ENCODE results near the gene CTXND1. TPM values are rescaled to one million over a fixed set of nuclear protein-coding genes. Genes with fewer than 3 reads are reported as not detected.
A peak's percentile ranks its signal among the peaks of the same experiment; 100 is the strongest.

Gene CTXND1
- total and polyA plus RNA-seq, 4 donors = 5.0 to 23.3 (median 12.3) TPM

DNA sequence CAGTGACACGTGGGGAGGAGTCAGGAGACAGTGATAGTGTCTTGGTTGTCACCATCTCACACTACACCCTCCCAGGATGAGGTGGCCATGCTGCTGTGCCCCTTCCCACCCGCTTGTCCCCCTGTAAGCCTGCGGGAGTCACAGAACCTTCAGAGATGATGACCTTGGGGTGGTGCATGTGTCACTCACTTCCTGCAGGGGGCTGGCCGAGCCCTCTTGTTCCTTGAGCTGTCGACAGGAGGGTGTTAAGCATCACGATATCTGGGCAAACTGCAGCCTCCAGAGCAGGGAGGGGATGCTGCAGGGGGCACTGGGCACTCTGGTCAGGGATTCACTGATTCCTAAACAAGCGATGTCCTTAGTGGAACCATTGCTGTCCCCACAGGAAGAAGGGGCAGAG lies 71.5 kb downstream of the CTXND1 start:
- Histone ChIP-seq H3K4me1 (ENCODE audit: control insufficient read depth, insufficient read depth, low read length) (peaks cover 10% of the 10 kb centered on the region), H3K4me3 (ENCODE audit: low read depth, low read length) (no peak overlapping the region), H3K27me3 (ENCODE audit: control insufficient read depth, insufficient read depth, low read length) (no peaks in the 10 kb centered on the region), H3K9me3 (ENCODE audit: control insufficient read depth, insufficient read depth, low read length) (no peaks in the 10 kb centered on the region), H3K27ac (ENCODE audit: low read depth, low read length) (no peak overlapping the region), H3K36me3 (ENCODE audit: control insufficient read depth, insufficient read depth, low read length) (peaks cover 29% of the 10 kb centered on the region)
- no peak for DNase-seq (ENCODE audit: low read depth in 4 of 6, low spot score in 6 of 6)
- 74% methylated on average over 6 of the region's 7 CpGs for WGBS (ENCODE audit: insufficient coverage)

DNA sequence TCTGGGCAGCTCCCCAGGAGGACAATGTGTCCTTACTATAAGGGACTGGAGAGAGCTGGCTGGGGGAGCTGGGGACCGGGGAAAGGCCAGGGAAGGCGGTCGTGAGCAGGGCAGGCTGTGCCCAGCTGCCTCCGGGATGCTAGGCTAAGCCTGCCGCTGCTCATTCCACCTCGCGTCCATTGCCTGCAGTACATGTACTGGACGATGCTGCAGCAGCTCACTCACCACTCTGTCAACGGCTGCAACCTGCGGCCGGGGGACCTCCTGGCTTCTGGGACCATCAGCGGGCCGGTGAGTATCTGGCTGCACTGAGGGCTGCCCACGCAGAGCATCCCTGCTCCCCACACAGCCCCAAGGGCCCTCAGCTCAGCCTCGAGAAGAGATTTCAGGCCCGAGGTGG lies 72.1 kb downstream of the CTXND1 start:
- no peak for DNase-seq (ENCODE audit: low read depth in 4 of 6, low spot score in 6 of 6)
- H3K36me3 ChIP-seq (ENCODE audit: control insufficient read depth, insufficient read depth, low read length) = peaks cover 34% of the 10 kb centered on the region
- peaks cover 10% of the 10 kb centered on the region for H3K4me1 ChIP-seq (ENCODE audit: control insufficient read depth, insufficient read depth, low read length)

GRCh38 chr15:80179025-80179759 lies 72.8 kb downstream of the CTXND1 start:
- H3K27ac ChIP-seq (ENCODE audit: low read depth, low read length) = no peak overlapping the region
- no peak overlapping the region for H3K4me3 ChIP-seq (ENCODE audit: low read depth, low read length)
- peaks cover 10% of the 10 kb centered on the region for H3K4me1 ChIP-seq (ENCODE audit: control insufficient read depth, insufficient read depth, low read length)
- peaks cover 40% of the 10 kb centered on the region for H3K36me3 ChIP-seq (ENCODE audit: control insufficient read depth, insufficient read depth, low read length)
- 94% methylated on average over 14 of the region's 17 CpGs for WGBS (ENCODE audit: insufficient coverage)
- no peaks in the 10 kb centered on the region for H3K27me3 ChIP-seq (ENCODE audit: control insufficient read depth, insufficient read depth, low read length)
- no peak for DNase-seq (ENCODE audit: low read depth in 4 of 6, low spot score in 6 of 6)
- H3K9me3 ChIP-seq (ENCODE audit: control insufficient read depth, insufficient read depth, low read length) = no peaks in the 10 kb centered on the region

More for the DNA sequence above, 72.1 kb downstream of the CTXND1 start:
- H3K9me3 ChIP-seq (ENCODE audit: control insufficient read depth, insufficient read depth, low read length) = no peaks in the 10 kb centered on the region
- no peak overlapping the region for H3K27ac ChIP-seq (ENCODE audit: low read depth, low read length)
- no peaks in the 10 kb centered on the region for H3K27me3 ChIP-seq (ENCODE audit: control insufficient read depth, insufficient read depth, low read length)
- no peak overlapping the region for H3K4me3 ChIP-seq (ENCODE audit: low read depth, low read length)
- WGBS (ENCODE audit: insufficient coverage) = 83% methylated on average over 13 of the region's 16 CpGs

GRCh38 chr15:80177156-80177555 lies 74.9 kb downstream of the CTXND1 start:
- H3K27me3 ChIP-seq (ENCODE audit: control insufficient read depth, insufficient read depth, low read length) = no peaks in the 10 kb centered on the region
- 100% methylated on average over 1 of the region's 2 CpGs for WGBS (ENCODE audit: insufficient coverage)
- no peak for DNase-seq (ENCODE audit: low read depth in 4 of 6, low spot score in 6 of 6)

GRCh38 chr15:80176443-80176842 lies 75.6 kb downstream of the CTXND1 start:
- WGBS (ENCODE audit: insufficient coverage) = 80% methylated on average over 6 of the region's 6 CpGs
- Histone ChIP-seq H3K4me1 (ENCODE audit: control insufficient read depth, insufficient read depth, low read length) (peaks cover 7% of the 10 kb centered on the region), H3K36me3 (ENCODE audit: control insufficient read depth, insufficient read depth, low read length) (peaks cover 55% of the 10 kb centered on the region), H3K9me3 (ENCODE audit: control insufficient read depth, insufficient read depth, low read length) (no peaks in the 10 kb centered on the region), H3K4me3 (ENCODE audit: low read depth, low read length) (no peak overlapping the region), H3K27ac (ENCODE audit: low read depth, low read length) (no peak overlapping the region), H3K27me3 (ENCODE audit: control insufficient read depth, insufficient read depth, low read length) (no peaks in the 10 kb centered on the region)
- DNase-seq (ENCODE audit: low read depth in 4 of 6, low spot score in 6 of 6) = no peak

More at GRCh38 chr15:80177156-80177555, 74.9 kb downstream of the CTXND1 start:
- H3K27ac ChIP-seq (ENCODE audit: low read depth, low read length) = no peak overlapping the region
- peaks cover 7% of the 10 kb centered on the region for H3K4me1 ChIP-seq (ENCODE audit: control insufficient read depth, insufficient read depth, low read length)
- H3K4me3 ChIP-seq (ENCODE audit: low read depth, low read length) = no peak overlapping the region
- H3K9me3 ChIP-seq (ENCODE audit: control insufficient read depth, insufficient read depth, low read length) = no peaks in the 10 kb centered on the region
- peaks cover 50% of the 10 kb centered on the region for H3K36me3 ChIP-seq (ENCODE audit: control insufficient read depth, insufficient read depth, low read length)

GRCh38 chr15:80175436-80175835 lies 76.6 kb downstream of the CTXND1 start:
- Histone ChIP-seq H3K9me3 (ENCODE audit: control insufficient read depth, insufficient read depth, low read length) (no peaks in the 10 kb centered on the region), H3K4me3 (ENCODE audit: low read depth, low read length) (no peak overlapping the region), H3K27ac (ENCODE audit: low read depth, low read length) (no peak overlapping the region), H3K36me3 (ENCODE audit: control insufficient read depth, insufficient read depth, low read length) (peaks cover 49% of the 10 kb centered on the region), H3K4me1 (ENCODE audit: control insufficient read depth, insufficient read depth, low read length) (peaks cover 7% of the 10 kb centered on the region), H3K27me3 (ENCODE audit: control insufficient read depth, insufficient read depth, low read length) (no peaks in the 10 kb centered on the region)
- no peak for DNase-seq (ENCODE audit: low read depth in 4 of 6, low spot score in 6 of 6)
- 86% methylated on average over 9 of the region's 9 CpGs for WGBS (ENCODE audit: insufficient coverage)

- 86% methylated on average over 11 of the region's 11 CpGs for WGBS (ENCODE audit: insufficient coverage)
- no peak for DNase-seq (ENCODE audit: low read depth in 4 of 6, low spot score in 6 of 6)
- H3K36me3 ChIP-seq (ENCODE audit: control insufficient read depth, insufficient read depth, low read length) = peaks cover 37% of the 10 kb centered on the region
- peaks cover 7% of the 10 kb centered on the region for H3K4me1 ChIP-seq (ENCODE audit: control insufficient read depth, insufficient read depth, low read length)
- H3K27me3 ChIP-seq (ENCODE audit: control insufficient read depth, insufficient read depth, low read length) = no peaks in the 10 kb centered on the region
- H3K27ac ChIP-seq (ENCODE audit: low read depth, low read length) = no peak overlapping the region
- H3K4me3 ChIP-seq (ENCODE audit: low read depth, low read length) = no peak overlapping the region
- H3K9me3 ChIP-seq (ENCODE audit: control insufficient read depth, insufficient read depth, low read length) = no peaks in the 10 kb centered on the region
Observed at GRCh38 chr15:80174017-80174746, 77.8 kb downstream of the CTXND1 start.

GRCh38 chr15:80173022-80173759 lies 78.8 kb downstream of the CTXND1 start:
- peaks cover 37% of the 10 kb centered on the region for H3K36me3 ChIP-seq (ENCODE audit: control insufficient read depth, insufficient read depth, low read length)

DNA sequence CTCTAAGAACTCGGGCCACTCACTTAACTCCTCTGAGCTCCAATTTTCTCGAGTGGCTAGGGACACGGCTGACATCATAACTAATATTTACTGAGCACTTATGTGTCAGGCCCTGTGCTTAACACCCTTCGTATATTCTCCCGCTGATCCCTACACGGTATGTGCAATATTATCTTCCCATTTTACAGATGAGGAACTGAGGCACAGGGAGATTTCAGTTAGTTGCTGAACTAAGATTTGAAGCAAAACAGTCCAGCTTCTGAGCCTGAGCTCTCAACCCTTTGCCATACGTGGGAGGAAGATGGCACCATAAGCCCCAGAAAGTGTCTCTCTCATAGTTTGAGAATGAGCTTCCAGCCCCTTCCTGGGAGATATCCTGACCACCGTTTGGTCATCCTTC lies 79.6 kb downstream of the CTXND1 start:
- Histone ChIP-seq H3K9me3 (ENCODE audit: control insufficient read depth, insufficient read depth, low read length) (no peaks in the 10 kb centered on the region), H3K27ac (ENCODE audit: low read depth, low read length) (no peak overlapping the region), H3K4me1 (ENCODE audit: control insufficient read depth, insufficient read depth, low read length) (peaks cover 7% of the 10 kb centered on the region), H3K36me3 (ENCODE audit: control insufficient read depth, insufficient read depth, low read length) (peaks cover 37% of the 10 kb centered on the region), H3K4me3 (ENCODE audit: low read depth, low read length) (no peak overlapping the region), H3K27me3 (ENCODE audit: control insufficient read depth, insufficient read depth, low read length) (no peaks in the 10 kb centered on the region)
- 86% methylated on average over 3 of the region's 8 CpGs for WGBS (ENCODE audit: insufficient coverage)
- no peak for DNase-seq (ENCODE audit: low read depth in 4 of 6, low spot score in 6 of 6)

More at GRCh38 chr15:80173022-80173759, 78.8 kb downstream of the CTXND1 start:
- peak in 2 of 6 donors; percentile 79 to 85 for DNase-seq (ENCODE audit: low read depth in 4 of 6, low spot score in 6 of 6)
- Histone ChIP-seq H3K27ac (ENCODE audit: low read depth, low read length) (no peak overlapping the region), H3K4me3 (ENCODE audit: low read depth, low read length) (no peak overlapping the region), H3K27me3 (ENCODE audit: control insufficient read depth, insufficient read depth, low read length) (no peaks in the 10 kb centered on the region), H3K9me3 (ENCODE audit: control insufficient read depth, insufficient read depth, low read length) (no peaks in the 10 kb centered on the region), H3K4me1 (ENCODE audit: control insufficient read depth, insufficient read depth, low read length) (peaks cover 7% of the 10 kb centered on the region)
- 68% methylated on average over 10 of the region's 10 CpGs for WGBS (ENCODE audit: insufficient coverage)
